Right lobe of liver (tissue), 4 donors: ENCODE measurements around the gene ZNF503.

ENCODE experiments used
- POLR2A ChIP-seq: fragments of 450-650 bp; IDR thresholded peaks from one replicate; pipeline ENCODE4 v1.6.1; 2017; ENCODE audit warnings: antibody characterized with exemption, mild to moderate bottlenecking
- TF ChIP-seq, protein P1 (sequence below), 4 donors: fragments of 200-600 bp in 3 of 4; fragments of 450-650 bp in 1 of 4; IDR thresholded peaks; one replicate each; pipeline versions ENCODE4 v1.5.1 to v1.8.0; 2016 to 2022; ENCODE audit warnings: antibody characterized with exemption in 4 of 4, mild to moderate bottlenecking in 2 of 4
- donor health status: DM: no; HTN: no; CAD: no.
- donor health status: DM: no; HTN: no; CAD: no.
- donor health status: DM: no; HTN: yes; CAD: no.

DNA sequence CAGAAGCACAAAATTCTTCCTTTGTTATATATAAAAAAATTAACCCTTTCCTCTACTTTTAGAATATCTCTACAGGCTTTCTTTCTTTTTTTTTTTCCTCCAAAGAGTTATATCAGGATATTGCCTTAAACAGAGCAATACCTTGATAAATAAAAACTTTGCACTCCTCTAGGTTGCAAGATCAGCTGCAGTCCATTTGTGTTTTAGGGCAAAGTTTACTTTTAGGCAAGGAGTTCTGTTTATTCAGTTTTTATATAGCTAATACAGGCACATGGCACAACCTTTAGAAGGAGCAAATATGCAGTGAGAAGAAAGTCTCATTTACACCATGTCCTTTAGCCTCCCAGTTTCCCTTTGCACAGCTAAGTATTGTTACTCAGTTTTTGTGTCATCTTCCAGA is 40.1 kb upstream of the ZNF503 start:
- TF ChIP-seq, protein P1, sequence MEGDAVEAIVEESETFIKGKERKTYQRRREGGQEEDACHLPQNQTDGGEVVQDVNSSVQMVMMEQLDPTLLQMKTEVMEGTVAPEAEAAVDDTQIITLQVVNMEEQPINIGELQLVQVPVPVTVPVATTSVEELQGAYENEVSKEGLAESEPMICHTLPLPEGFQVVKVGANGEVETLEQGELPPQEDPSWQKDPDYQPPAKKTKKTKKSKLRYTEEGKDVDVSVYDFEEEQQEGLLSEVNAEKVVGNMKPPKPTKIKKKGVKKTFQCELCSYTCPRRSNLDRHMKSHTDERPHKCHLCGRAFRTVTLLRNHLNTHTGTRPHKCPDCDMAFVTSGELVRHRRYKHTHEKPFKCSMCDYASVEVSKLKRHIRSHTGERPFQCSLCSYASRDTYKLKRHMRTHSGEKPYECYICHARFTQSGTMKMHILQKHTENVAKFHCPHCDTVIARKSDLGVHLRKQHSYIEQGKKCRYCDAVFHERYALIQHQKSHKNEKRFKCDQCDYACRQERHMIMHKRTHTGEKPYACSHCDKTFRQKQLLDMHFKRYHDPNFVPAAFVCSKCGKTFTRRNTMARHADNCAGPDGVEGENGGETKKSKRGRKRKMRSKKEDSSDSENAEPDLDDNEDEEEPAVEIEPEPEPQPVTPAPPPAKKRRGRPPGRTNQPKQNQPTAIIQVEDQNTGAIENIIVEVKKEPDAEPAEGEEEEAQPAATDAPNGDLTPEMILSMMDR (IDR thresholded peaks at IDR 0.05): no peak
- TF ChIP-seq POLR2A: no peak
